IPS-18a (cell line): Measurements from ENCODE around the gene CADPS2.

Experiments used
- H3K27ac ChIP-seq: one replicate; pipeline ENCODE4 v1.5.1; 2013; ENCODE audit warnings: low read length
- H3K27me3 ChIP-seq: one replicate; pipeline ENCODE4 v1.6.1; 2013; ENCODE audit warnings: mild to moderate bottlenecking, low read length; ENCODE audit not compliant: control insufficient read depth, insufficient read depth
- H3K36me3 ChIP-seq: one replicate; pipeline ENCODE4 v1.6.1; 2013; ENCODE audit warnings: low read depth, low read length; ENCODE audit not compliant: control insufficient read depth
- H3K4me1 ChIP-seq: one replicate; pipeline ENCODE4 v1.6.1; 2013; ENCODE audit warnings: low read depth, low read length; ENCODE audit not compliant: control insufficient read depth
- H3K4me3 ChIP-seq: one replicate; pipeline ENCODE4 v1.5.1; 2013; ENCODE audit warnings: low read length
- H3K9ac ChIP-seq: one replicate; pipeline ENCODE4 v1.6.1; 2013; ENCODE audit warnings: mild to moderate bottlenecking, low read length, moderate library complexity
- H3K9me3 ChIP-seq: one replicate; pipeline ENCODE4 v1.6.1; 2013; ENCODE audit warnings: low read depth, low read length; ENCODE audit not compliant: control insufficient read depth

The CADPS2 gene

GRCh38 chr7:122314284-122314683, 572.0 kb downstream of the CADPS2 start:
- Histone ChIP-seq H3K36me3 (no peaks in the 10 kb centered on the region), H3K4me3 (peak overlapping the region; percentile 39), H3K9me3 (no peaks in the 10 kb centered on the region), H3K4me1 (peaks cover 45% of the 10 kb centered on the region), H3K27me3 (peaks cover 96% of the 10 kb centered on the region), H3K27ac (no peak overlapping the region), H3K9ac (no peak overlapping the region)

- Histone ChIP-seq H3K4me1 (peaks cover 57% of the 10 kb centered on the region), H3K36me3 (no peaks in the 10 kb centered on the region), H3K9ac (no peak overlapping the region), H3K4me3 (no peak overlapping the region), H3K27me3 (peaks cover 99% of the 10 kb centered on the region), H3K9me3 (no peaks in the 10 kb centered on the region), H3K27ac (no peak overlapping the region)
Measured at GRCh38 chr7:122312789-122313188, 573.5 kb downstream of the CADPS2 start.

GRCh38 chr7:122311734-122312450, 574.4 kb downstream of the CADPS2 start:
- Histone ChIP-seq H3K4me3 (peak overlapping the region; percentile 76), H3K36me3 (no peaks in the 10 kb centered on the region), H3K27me3 (peaks cover 99% of the 10 kb centered on the region), H3K9me3 (no peaks in the 10 kb centered on the region), H3K4me1 (peaks cover 56% of the 10 kb centered on the region), H3K9ac (no peak overlapping the region), H3K27ac (no peak overlapping the region)

- Histone ChIP-seq H3K27me3 (peaks cover 99% of the 10 kb centered on the region), H3K36me3 (no peaks in the 10 kb centered on the region), H3K4me1 (peaks cover 58% of the 10 kb centered on the region), H3K9me3 (no peaks in the 10 kb centered on the region), H3K9ac (no peak overlapping the region), H3K27ac (no peak overlapping the region), H3K4me3 (peak overlapping the region; percentile 76)
Measured at GRCh38 chr7:122311050-122311700, 575.1 kb downstream of the CADPS2 start.

- no peak overlapping the region for H3K27ac ChIP-seq
- no peaks in the 10 kb centered on the region for H3K9me3 ChIP-seq
- peaks cover 58% of the 10 kb centered on the region for H3K4me1 ChIP-seq
- H3K36me3 ChIP-seq, result no peaks in the 10 kb centered on the region
- peak overlapping the region; percentile 76 for H3K4me3 ChIP-seq
- H3K9ac ChIP-seq, result peak overlapping the region; percentile 36
- peaks cover 99% of the 10 kb centered on the region for H3K27me3 ChIP-seq
Measured at GRCh38 chr7:122310119-122311021, 575.9 kb downstream of the CADPS2 start.

- H3K27me3 ChIP-seq, result peaks cover 99% of the 10 kb centered on the region
- no peaks in the 10 kb centered on the region for H3K9me3 ChIP-seq
- no peak overlapping the region for H3K27ac ChIP-seq
- H3K4me3 ChIP-seq, result peak overlapping the region; percentile 76
- H3K4me1 ChIP-seq, result peaks cover 49% of the 10 kb centered on the region
- H3K36me3 ChIP-seq, result no peaks in the 10 kb centered on the region
- peak overlapping the region; percentile 36 for H3K9ac ChIP-seq
Measured at GRCh38 chr7:122309421-122309820, 576.8 kb downstream of the CADPS2 start.

- Histone ChIP-seq H3K9ac (peak overlapping the region; percentile 37), H3K4me1 (peaks cover 51% of the 10 kb centered on the region), H3K9me3 (no peaks in the 10 kb centered on the region), H3K36me3 (no peaks in the 10 kb centered on the region), H3K27me3 (peaks cover 99% of the 10 kb centered on the region), H3K4me3 (peak overlapping the region; percentile 76), H3K27ac (no peak overlapping the region)
Measured at GRCh38 chr7:122307228-122307621, 579.0 kb downstream of the CADPS2 start.

- no peak overlapping the region for H3K27ac ChIP-seq
- peak overlapping the region; percentile 76 for H3K4me3 ChIP-seq
- H3K4me1 ChIP-seq, result peaks cover 45% of the 10 kb centered on the region
- H3K27me3 ChIP-seq, result peaks cover 99% of the 10 kb centered on the region
- peak overlapping the region; percentile 37 for H3K9ac ChIP-seq
- H3K9me3 ChIP-seq, result no peaks in the 10 kb centered on the region
- H3K36me3 ChIP-seq, result no peaks in the 10 kb centered on the region
Measured at GRCh38 chr7:122306320-122307227, 579.7 kb downstream of the CADPS2 start.

- Histone ChIP-seq H3K4me3 (peak overlapping the region; percentile 76), H3K9ac (peak overlapping the region; percentile 9), H3K36me3 (no peaks in the 10 kb centered on the region), H3K27me3 (peaks cover 99% of the 10 kb centered on the region), H3K27ac (no peak overlapping the region), H3K9me3 (no peaks in the 10 kb centered on the region), H3K4me1 (peaks cover 40% of the 10 kb centered on the region)
Measured at GRCh38 chr7:122305475-122306319, 580.6 kb downstream of the CADPS2 start.

- Histone ChIP-seq H3K4me3 (peak overlapping the region; percentile 76), H3K36me3 (no peaks in the 10 kb centered on the region)
Measured at GRCh38 chr7:122304996-122305421, 581.3 kb downstream of the CADPS2 start.

More at GRCh38 chr7:122304996-122305421, 581.3 kb downstream of the CADPS2 start:
- no peaks in the 10 kb centered on the region for H3K9me3 ChIP-seq
- peaks cover 100% of the 10 kb centered on the region for H3K27me3 ChIP-seq
- H3K9ac ChIP-seq, result peak overlapping the region; percentile 9
- peaks cover 44% of the 10 kb centered on the region for H3K4me1 ChIP-seq
- H3K27ac ChIP-seq, result no peak overlapping the region
